ENCODE measurements around the gene C17orf58.

DNA sequence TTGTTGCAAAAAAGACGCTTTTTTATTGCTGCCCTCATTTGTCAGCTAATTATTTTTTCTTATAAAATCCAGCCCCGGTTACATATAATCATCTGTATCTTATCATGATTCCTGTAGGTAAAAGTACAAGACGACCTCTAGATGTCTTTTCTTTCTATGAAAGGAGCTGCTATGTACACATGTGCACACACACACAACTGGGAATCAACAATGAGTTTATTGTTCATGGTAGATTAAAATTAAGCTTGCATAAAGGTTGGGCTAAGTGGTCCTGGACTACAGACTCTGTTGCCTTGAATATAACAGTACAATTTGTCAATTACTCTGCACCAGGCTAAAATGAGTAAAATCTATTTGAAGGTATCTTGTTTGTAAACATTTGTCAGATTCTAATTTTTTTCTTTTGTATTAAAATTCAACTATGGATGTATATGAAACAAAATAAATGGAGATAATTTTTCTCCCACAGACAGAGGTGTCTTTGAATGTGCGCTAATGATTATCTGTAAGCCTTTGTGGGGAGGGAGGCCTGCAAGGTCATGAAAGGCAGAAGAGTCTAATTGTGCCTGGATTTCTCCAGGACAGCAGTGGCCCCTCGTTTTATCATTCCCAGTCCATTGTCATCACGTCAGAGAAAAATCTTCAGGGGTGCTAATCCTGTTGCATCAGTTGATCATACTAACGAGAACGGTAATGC lies 13.4 kb downstream of the C17orf58 start:
- TF ChIP-seq, protein P1, sequence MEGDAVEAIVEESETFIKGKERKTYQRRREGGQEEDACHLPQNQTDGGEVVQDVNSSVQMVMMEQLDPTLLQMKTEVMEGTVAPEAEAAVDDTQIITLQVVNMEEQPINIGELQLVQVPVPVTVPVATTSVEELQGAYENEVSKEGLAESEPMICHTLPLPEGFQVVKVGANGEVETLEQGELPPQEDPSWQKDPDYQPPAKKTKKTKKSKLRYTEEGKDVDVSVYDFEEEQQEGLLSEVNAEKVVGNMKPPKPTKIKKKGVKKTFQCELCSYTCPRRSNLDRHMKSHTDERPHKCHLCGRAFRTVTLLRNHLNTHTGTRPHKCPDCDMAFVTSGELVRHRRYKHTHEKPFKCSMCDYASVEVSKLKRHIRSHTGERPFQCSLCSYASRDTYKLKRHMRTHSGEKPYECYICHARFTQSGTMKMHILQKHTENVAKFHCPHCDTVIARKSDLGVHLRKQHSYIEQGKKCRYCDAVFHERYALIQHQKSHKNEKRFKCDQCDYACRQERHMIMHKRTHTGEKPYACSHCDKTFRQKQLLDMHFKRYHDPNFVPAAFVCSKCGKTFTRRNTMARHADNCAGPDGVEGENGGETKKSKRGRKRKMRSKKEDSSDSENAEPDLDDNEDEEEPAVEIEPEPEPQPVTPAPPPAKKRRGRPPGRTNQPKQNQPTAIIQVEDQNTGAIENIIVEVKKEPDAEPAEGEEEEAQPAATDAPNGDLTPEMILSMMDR (IDR thresholded peaks at IDR 0.05) = no peak
- TF ChIP-seq POLR2A (IDR thresholded peaks at IDR 0.05) (no peak), POLR2AphosphoS5 (IDR thresholded peaks at IDR 0.05) (no peak)
